Measurements from ENCODE around the gene P2RY2. TPM values are rescaled to one million over a fixed set of nuclear protein-coding genes. Genes with fewer than 3 reads are reported as not detected.
"Not testable (repeated sequence)": the region's sequence is repeated elsewhere in the genome, so short reads cannot be mapped to it uniquely, and the experiment has no call there.

The P2RY2 gene
- total RNA-seq, 3 donors from 2014 or later, result 7.6 to 20.6 (median 14.5) TPM

- TF ChIP-seq CTCF (IDR thresholded peaks at IDR 0.05), result no peak
- intact Hi-C loops (cut with DNase I, micrococcal nuclease), result no loop called here
- Histone ChIP-seq H3K9me3 (no peaks in the 10 kb centered on the region), H3K36me3 (ENCODE audit: low read depth) (no peaks in the 10 kb centered on the region), H3K4me3 (no peak overlapping the region), H3K4me1 (ENCODE audit: low read depth) (peaks cover 38% of the 10 kb centered on the region)
- DNase-seq (peak; percentile 69 to 87 (median 82)), ATAC-seq (peak; percentile 65)
These were observed 20.7 kb upstream of the P2RY2 start for GRCh38 chr11:73197348-73197747.

- peaks cover 38% of the 10 kb centered on the region for H3K4me1 ChIP-seq (ENCODE audit: low read depth)
- intact Hi-C loops (cut with DNase I, micrococcal nuclease); ATAC-seq; H3K36me3 ChIP-seq (ENCODE audit: low read depth); DNase-seq; H3K9me3 ChIP-seq; H3K4me3 ChIP-seq: not testable (repeated sequence)
These were observed 20.3 kb upstream of the P2RY2 start for GRCh38 chr11:73197787-73198186.

- DNase-seq, result no peak
- TF ChIP-seq CTCF (IDR thresholded peaks at IDR 0.05), result no peak
- intact Hi-C loops (cut with DNase I, micrococcal nuclease), result no loop called here
- Histone ChIP-seq H3K4me1 (ENCODE audit: low read depth) (peaks cover 31% of the 10 kb centered on the region), H3K36me3 (ENCODE audit: low read depth) (no peaks in the 10 kb centered on the region), H3K4me3 (no peak overlapping the region), H3K9me3 (no peaks in the 10 kb centered on the region)
- no peak for ATAC-seq
These were observed 19.4 kb upstream of the P2RY2 start for GRCh38 chr11:73198677-73199076.

GRCh38 chr11:73199446-73199845, 18.6 kb upstream of the P2RY2 start:
- Histone ChIP-seq H3K36me3 (ENCODE audit: low read depth) (no peaks in the 10 kb centered on the region), H3K9me3 (no peaks in the 10 kb centered on the region), H3K4me1 (ENCODE audit: low read depth) (peaks cover 24% of the 10 kb centered on the region), H3K4me3 (no peak overlapping the region)
- no peak for ATAC-seq
- intact Hi-C loops (cut with DNase I, micrococcal nuclease), result no loop called here
- DNase-seq, result peak in 1 of 3 donors; percentile 12
- no peak for TF ChIP-seq CTCF (IDR thresholded peaks at IDR 0.05)

- Histone ChIP-seq H3K4me3 (no peak overlapping the region), H3K4me1 (ENCODE audit: low read depth) (peaks cover 21% of the 10 kb centered on the region), H3K36me3 (ENCODE audit: low read depth) (no peaks in the 10 kb centered on the region), H3K9me3 (no peaks in the 10 kb centered on the region)
- DNase-seq (peak in 1 of 3 donors; percentile 9), ATAC-seq (no peak)
- intact Hi-C loops (cut with DNase I, micrococcal nuclease), result no loop called here
- TF ChIP-seq CTCF (IDR thresholded peaks at IDR 0.05), result no peak
These were observed 17.8 kb upstream of the P2RY2 start for GRCh38 chr11:73200256-73200655.

GRCh38 chr11:73201249-73201648, 16.8 kb upstream of the P2RY2 start:
- peaks cover 21% of the 10 kb centered on the region for H3K4me1 ChIP-seq (ENCODE audit: low read depth)
- no peak for TF ChIP-seq CTCF (IDR thresholded peaks at IDR 0.05)
- intact Hi-C loops (cut with DNase I, micrococcal nuclease), result no loop called here
- H3K4me3 ChIP-seq, result no peak overlapping the region
- ATAC-seq (peak; percentile 8), DNase-seq (peak in 1 of 3 donors; percentile 44)
- no peaks in the 10 kb centered on the region for H3K9me3 ChIP-seq
- no peaks in the 10 kb centered on the region for H3K36me3 ChIP-seq (ENCODE audit: low read depth)

Data from mucosa of descending colon (tissue), 3 donors.